ENCODE data around the gene RNASE11. TPM values are rescaled to one million over a fixed set of nuclear protein-coding genes. Genes with fewer than 3 reads are reported as not detected.

RNASE11 gene
- total and polyA plus RNA-seq, 2 donors (not counting 3 experiments of a cell fraction or from before 2014, with no cell fraction given) = not detected

GRCh38 chr14:20630340-20631022 is 42.7 kb upstream of the RNASE11 start:
- no peaks in the 10 kb centered on the region for H3K9me1 ChIP-seq (replicated peaks; ENCODE audit: control insufficient read depth, extremely low read depth, insufficient read depth, low read length)
- no peak overlapping the region for H3K27ac ChIP-seq (ENCODE audit: insufficient read depth, low read depth, low read length)
- CTCF ChIA-PET = interaction anchor here (1.6 to 3.0 kb wide), 3 partner anchors 17 to 60 kb away, joined by 6 to 20 read pairs (median 17); no protein-coding TSS in a partner anchor
- no peaks in the 10 kb centered on the region for H3K79me2 ChIP-seq (ENCODE audit: control insufficient read depth, insufficient read depth, low read length)
- H3K9me3 ChIP-seq (replicated peaks; ENCODE audit: control insufficient read depth, insufficient read depth, low read length) = no peaks in the 10 kb centered on the region
- POLR2A ChIA-PET = no interaction called here
- no peak overlapping the region for H3K9ac ChIP-seq (replicated peaks; ENCODE audit: extremely low read depth, insufficient read depth, low read length)
- peak overlapping the region; percentile 87 for H3K4me2 ChIP-seq (ENCODE audit: insufficient read depth, low read length)
- FAIRE-seq (peak; percentile 43), DNase-seq (ENCODE audit: low read depth, low spot score) (peak; percentile 28)
- dilution Hi-C loops (cut with MboI; ENCODE audit: extremely low pct_ligation_motif_present, low sequenced_read_pairs) = no loop called here
- H3K27me3 ChIP-seq (ENCODE audit: control insufficient read depth in 2 of 2, insufficient read depth in 2 of 2, low read length in 2 of 2) = peaks cover 31 to 52% of the 10 kb centered on the region in 2 experiments
- no peak for TF ChIP-seq POLR2AphosphoS5 (IDR thresholded peaks at IDR 0.05; ENCODE audit: insufficient read depth, low read depth, low read length)
- no peak for TF ChIP-seq FOS (IDR thresholded peaks at IDR 0.05; ENCODE audit: borderline replicate concordance, insufficient read depth, low read length)
- TF ChIP-seq CTCF (IDR thresholded peaks at IDR 0.05; ENCODE audit: extremely low read depth in 1 of 2, insufficient read depth in 1 of 2, low read depth in 1 of 2, low read length in 2 of 2) = no peak
- no peak for TF ChIP-seq MYC (IDR thresholded peaks at IDR 0.05; ENCODE audit: low read depth, low read length)
- TF ChIP-seq, protein P1, sequence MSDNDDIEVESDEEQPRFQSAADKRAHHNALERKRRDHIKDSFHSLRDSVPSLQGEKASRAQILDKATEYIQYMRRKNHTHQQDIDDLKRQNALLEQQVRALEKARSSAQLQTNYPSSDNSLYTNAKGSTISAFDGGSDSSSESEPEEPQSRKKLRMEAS (IDR thresholded peaks at IDR 0.05; ENCODE audit: insufficient read depth, insufficient read length) = no peak
- no peak for TF ChIP-seq POLR2A (IDR thresholded peaks at IDR 0.05; ENCODE audit: low read depth, low read length)
- TF ChIP-seq GATA2 (IDR thresholded peaks at IDR 0.05; ENCODE audit: insufficient read depth, insufficient read length, low read depth, low read length) = no peak
- no peaks in the 10 kb centered on the region for H4K20me1 ChIP-seq (replicated peaks; ENCODE audit: control insufficient read depth, extremely low read depth, insufficient read depth, low read length)
- BruUV-seq (replicated peaks) = no TSS peak
- H2AFZ ChIP-seq (ENCODE audit: low read depth, low read length) = peak overlapping the region; percentile 75
- intact Hi-C loops (cut with micrococcal nuclease) = loop anchor here (5.0 kb wide), 1 partner anchor 172 kb away; the partner anchor contains the start of gene RNASE1
- H3K4me3 ChIP-seq (replicated peaks in 1 of 3; ENCODE audit: insufficient read depth in 1 of 3, low read depth in 1 of 3, low read length in 3 of 3) = peak overlapping the region in 2 of 3 experiments; percentile 61 to 69
- H3K4me1 ChIP-seq (ENCODE audit: control insufficient read depth, extremely low read depth, insufficient read depth, low read length) = peaks cover 34% of the 10 kb centered on the region
- no peaks in the 10 kb centered on the region for H3K36me3 ChIP-seq (ENCODE audit: control insufficient read depth in 2 of 2, extremely low read depth in 1 of 2, insufficient read depth in 2 of 2, low read length in 2 of 2)
